K562 (cell line): ENCODE results near the gene HTR2C. TPM values are rescaled to one million over a fixed set of nuclear protein-coding genes. Genes with fewer than 3 reads are reported as not detected.

Experiments used
- ATAC-seq: fragments of 200-7000 bp; cut with Tn5 transposase; 3 replicates; pipeline ENCODE4 v1.9.1; 2020; ENCODE audit warnings: moderate library complexity
- BruUV-seq: library from RNA; stranded (reverse); fragments of 400-500 nt; replicated peaks from 2 replicates; lab custom pipeline; 2021; lab: Mats Ljungman, UMichigan
- CTCF ChIA-PET: fragments of 300-600 bp; formaldehyde crosslinking; extraction: SDS; loops from one replicate; lab custom pipeline; 2021; ENCODE audit warnings: low intra/inter-chr PET ratio; lab: Yijun Ruan, JAX
- POLR2A ChIA-PET: fragments of 300-600, 350-650 bp; sonication (Branson Sonifier 250); formaldehyde crosslinking; extraction: SDS; loops from one replicate; lab custom pipeline; 2021; ENCODE audit warnings: antibody characterized with exemption, inconsistent platforms; lab: Yijun Ruan, JAX
- DNase-seq, 4 experiments: peaks; one replicate each; pipeline versions ENCODE4 v3.0.0 to v3.0.0-alpha.2; 2011 to 2018; ENCODE audit warnings: low spot score in 3 of 4, mixed read lengths in 3 of 4; ENCODE audit errors: extremely low read depth in 1 of 4
- FAIRE-seq: peaks from 2 replicates; lab custom pipeline; 2011; peaks lifted over from hg19 to GRCh38; lab: Jason Lieb, UNC
- H2AFZ ChIP-seq: 2 replicates; pipeline ENCODE4 v1.6.0; 2011; ENCODE audit warnings: low read depth, low read length, control low read depth, inconsistent platforms
- H3K27ac ChIP-seq: fragments of 200-600 bp; 3 replicates; pipeline ENCODE4 v1.8.0; 2011; ENCODE audit warnings: low read depth, mild to moderate bottlenecking, control low read depth, inconsistent platforms, low read length, moderate library complexity, mixed read lengths; ENCODE audit errors: extremely low read depth
- H3K27me3 ChIP-seq, 2 experiments: fragments of 300-600 bp in 1 of 2; 2 replicates in 1 of 2; 3 replicates in 1 of 2; pipeline versions ENCODE4 v1.6.0 to v1.8.0; 2011; ENCODE audit warnings: inconsistent platforms in 2 of 2, low read length in 2 of 2, mild to moderate bottlenecking in 1 of 2, mixed read lengths in 1 of 2, moderate library complexity in 1 of 2; ENCODE audit not compliant: control insufficient read depth in 2 of 2, insufficient read depth in 2 of 2
- H3K36me3 ChIP-seq: fragments of 300-600 bp; 3 replicates; pipeline ENCODE4 v1.8.0; 2011; ENCODE audit warnings: mild to moderate bottlenecking, low read length, inconsistent platforms; ENCODE audit not compliant: control insufficient read depth, insufficient read depth
- H3K4me1 ChIP-seq, 2 experiments: fragments of 200-600 bp in 1 of 2; replicated peaks in 1 of 2; 2 replicates in 1 of 2; 3 replicates in 1 of 2; pipeline versions ENCODE4 v1.5.1 to v1.8.0; 2011; ENCODE audit warnings: inconsistent platforms in 2 of 2, low read length in 2 of 2, mild to moderate bottlenecking in 1 of 2, mixed read lengths in 1 of 2, moderate library complexity in 1 of 2; ENCODE audit not compliant: control insufficient read depth in 2 of 2, insufficient read depth in 2 of 2
- H3K4me2 ChIP-seq: 2 replicates; pipeline ENCODE4 v1.6.1; 2011; ENCODE audit warnings: low read length, control low read depth, inconsistent platforms, mixed read lengths; ENCODE audit not compliant: insufficient read depth
- H3K4me3 ChIP-seq: fragments of 200-600 bp; sonication (generic), shearing (Covaris generic); 2 replicates; pipeline ENCODE4 v1.5.1; 2016; ENCODE audit warnings: control low read depth, inconsistent platforms
- H3K79me2 ChIP-seq: fragments of 200-600 bp; 3 replicates; pipeline ENCODE4 v1.8.0; 2011; ENCODE audit warnings: low read length, inconsistent platforms; ENCODE audit not compliant: control insufficient read depth, insufficient read depth
- H3K9ac ChIP-seq, 2 experiments: 2 replicates each; pipeline versions ENCODE4 v1.6.0 to v1.6.1; 2011; ENCODE audit warnings: low read depth in 2 of 2, low read length in 2 of 2, control low read depth in 1 of 2, inconsistent platforms in 1 of 2, mild to moderate bottlenecking in 1 of 2, mixed read lengths in 1 of 2; ENCODE audit not compliant: insufficient read depth in 1 of 2
- H3K9me1 ChIP-seq: one replicate; pipeline ENCODE4 v1.6.0; 2011; ENCODE audit warnings: inconsistent platforms, mild to moderate bottlenecking, low read length, moderate library complexity; ENCODE audit not compliant: control insufficient read depth, insufficient read depth
- H3K9me3 ChIP-seq: replicated peaks from 2 replicates; pipeline ENCODE4 v1.5.1; 2011; ENCODE audit warnings: low read depth, low read length, inconsistent platforms; ENCODE audit not compliant: control insufficient read depth, insufficient read depth
- H4K20me1 ChIP-seq: replicated peaks from 2 replicates; pipeline ENCODE4 v1.6.1; 2011; ENCODE audit warnings: low read length, inconsistent platforms, mixed read lengths; ENCODE audit not compliant: control insufficient read depth, insufficient read depth
- BMI1 ChIP-seq: fragments of 150-350 bp; IDR thresholded peaks from 2 replicates; pipeline ENCODE4 v1.6.1; 2014; ENCODE audit warnings: low read length
- CAMTA2 ChIP-seq: fragments of 250-450 bp; sonication (Bioruptor Pico); conservative IDR thresholded peaks from 2 replicates; pipeline ENCODE4 v1.5.1; 2022
- CEBPG ChIP-seq, 3 experiments: fragments of 200-800 bp in 1 of 3; sonication (Bioruptor generic) in 1 of 3; sonication (generic) in 1 of 3; formaldehyde crosslinking in 1 of 3; IDR thresholded peaks in 2 of 3; conservative IDR thresholded peaks in 1 of 3; 2 replicates each; pipeline versions ENCODE4 v1.6.1 to v1.8.0; 2016 to 2022; ENCODE audit warnings: missing compliant biosample characterization in 2 of 3, missing genetic modification characterization in 2 of 3, mild to moderate bottlenecking in 1 of 3, missing genetic modification reagents in 1 of 3
- FOS ChIP-seq: IDR thresholded peaks from 3 replicates; pipeline ENCODE4 v1.6.1; 2011; ENCODE audit not compliant: insufficient read length; ENCODE audit errors: extremely low read depth
- HEY1 ChIP-seq: fragments of 250-450 bp; sonication (Bioruptor Pico); IDR thresholded peaks from 2 replicates; pipeline ENCODE4 v1.5.0; 2020; ENCODE audit warnings: mild to moderate bottlenecking, moderate library complexity, borderline replicate concordance
- MCM2 ChIP-seq: fragments of 450-650 bp; IDR thresholded peaks from 2 replicates; pipeline ENCODE4 v1.6.1; 2017; ENCODE audit warnings: low read depth, mild to moderate bottlenecking
- POU5F1 ChIP-seq: fragments of 150-350 bp; IDR thresholded peaks from 2 replicates; pipeline ENCODE4 v1.6.1; 2014; ENCODE audit warnings: borderline replicate concordance, low read length, low read depth, mild to moderate bottlenecking; ENCODE audit not compliant: partially characterized antibody
- SNAPC5 ChIP-seq: fragments of 250-450 bp; sonication (Bioruptor Pico); IDR thresholded peaks from 2 replicates; pipeline ENCODE4 v1.8.0; 2021; ENCODE audit warnings: moderate library complexity, mild to moderate bottlenecking, inconsistent platforms
- ZMIZ1 ChIP-seq, 2 experiments: fragments of 150-350 bp in 1 of 2; IDR thresholded peaks; 2 replicates each; pipeline ENCODE4 v1.6.1; 2012 to 2016; ENCODE audit warnings: low read depth in 2 of 2, low read length in 2 of 2, mild to moderate bottlenecking in 1 of 2, moderate library complexity in 1 of 2
- ZNF561 ChIP-seq: fragments of 450-650 bp; formaldehyde crosslinking; conservative IDR thresholded peaks from 2 replicates; pipeline ENCODE4 v1.4.0; 2020; ENCODE audit warnings: mild to moderate bottlenecking, moderate library complexity
- ZNF77 ChIP-seq: fragments of 250-450 bp; sonication (Bioruptor Pico); IDR thresholded peaks from 2 replicates; pipeline ENCODE4 v1.5.0; 2020
- WGBS: fragments of 100-300 bp; shearing (Covaris generic); methylation state at CpG from one replicate; pipeline ENCODE4 v1.1.6; 2016; ENCODE audit warnings: low coverage, mixed read lengths; ENCODE audit not compliant: insufficient coverage; ENCODE audit errors: missing lambda C conversion rate; 5-methylcytosine and 5-hydroxymethylcytosine counted together
- in situ Hi-C: fragments of 300-500 bp; cut with MboI; formaldehyde crosslinking; loops from 4 replicates; pipeline ENCODE4 v1.15.0; 2018; ENCODE audit warnings: inconsistent platforms, mixed read lengths
- intact Hi-C: fragments of 100-400 bp; cut with micrococcal nuclease; formaldehyde crosslinking; loops from 2 replicates; pipeline ENCODE4 v1.14.2; 2022
- polyA plus RNA-seq, 8 experiments: library from polyadenylated mRNA; depleted of rRNA in 4 of 8; stranded (reverse) in 5 of 8; unstranded in 3 of 8; fragments of >200 nt; fragmentation: Nextera tagmentation in 2 of 8; fragmentation: Illumina TruSeq in 1 of 8; extraction: Ambion mirVana in 2 of 8; extraction: Trizol in 1 of 8; gene quantifications; 2 replicates each; pipeline versions ENCODE4 v1.2.1 to v1.2.3, GENCODE V29; 2011 to 2014; ENCODE audit warnings: inconsistent platforms in 1 of 8, missing spikeins in 1 of 8
- total RNA-seq, 7 experiments: library from RNA; depleted of rRNA in 6 of 7; stranded (reverse); fragments of >200 nt in 6 of 7; fragmentation: Illumina TruSeq in 2 of 7; extraction: Trizol in 2 of 7; gene quantifications; 2 replicates each; pipeline versions ENCODE4 v1.2.1 to v1.2.3, GENCODE V29; 2011 to 2021; ENCODE audit warnings: low replicate concordance in 1 of 7

The HTR2C gene
- total and polyA plus RNA-seq, 9 of the 15 experiments (the other 6 are each of a cell fraction or from before 2014, with no cell fraction given) = 0.04 to 0.22 (median 0.10) TPM

GRCh38 chrX:114709406-114709805, 125.5 kb downstream of the HTR2C start (continued):
- TF ChIP-seq HEY1 (CRISPR knock-in tag) = no peak
- no peak for TF ChIP-seq CAMTA2 (CRISPR knock-in tag)
- TF ChIP-seq SNAPC5 (CRISPR knock-in tag) = no peak
- no peak for TF ChIP-seq BMI1
- no peak for TF ChIP-seq CEBPG (CRISPR knock-in tag; IDR thresholded peaks at IDR 0.05)
- TF ChIP-seq CEBPG (tag; conservative IDR thresholded peaks at IDR 0.05 in 1 of 2, IDR thresholded peaks at IDR 0.05 in 1 of 2) = no peak
- no peak for TF ChIP-seq MCM2

GRCh38 chrX:114710571-114710970, 126.7 kb downstream of the HTR2C start:
- in situ Hi-C loops = no loop called here
- TF ChIP-seq FOS (no peak), ZMIZ1 (IDR thresholded peaks at IDR 0.05; ENCODE audit: low read depth in 2 of 2, low read length in 2 of 2) (no peak), ZNF77 (no peak), POU5F1 (no peak), ZNF561 (no peak)
- TF ChIP-seq, all 486 proteins: peak for 0
- H3K9me1 ChIP-seq = no peaks in the 10 kb centered on the region
- H3K36me3 ChIP-seq = no peaks in the 10 kb centered on the region
- no peaks in the 10 kb centered on the region for H3K4me1 ChIP-seq
- H3K9me3 ChIP-seq = no peaks in the 10 kb centered on the region
- no peak overlapping the region for H2AFZ ChIP-seq
- FAIRE-seq = no peak
- H3K4me2 ChIP-seq = no peak overlapping the region
- H3K9ac ChIP-seq = no peak overlapping the region
- no peak for ATAC-seq
- WGBS = 0% methylated on average over 1 of the region's 1 CpG
- ChIA-PET CTCF (no interaction called here), POLR2A (no interaction called here)
- no peaks in the 10 kb centered on the region for H3K27me3 ChIP-seq
- no peaks in the 10 kb centered on the region for H3K79me2 ChIP-seq
- intact Hi-C loops = no loop called here
- no peak for DNase-seq
- BruUV-seq = no TSS peak
- no peaks in the 10 kb centered on the region for H4K20me1 ChIP-seq
- H3K27ac ChIP-seq = no peak overlapping the region
- no peak overlapping the region for H3K4me3 ChIP-seq
